ENCODE measurements around the gene POLG2.
"Not testable (repeated sequence)": the region's sequence is repeated elsewhere in the genome, so short reads cannot be mapped to it uniquely, and the experiment has no call there.

The POLG2 gene

DNA sequence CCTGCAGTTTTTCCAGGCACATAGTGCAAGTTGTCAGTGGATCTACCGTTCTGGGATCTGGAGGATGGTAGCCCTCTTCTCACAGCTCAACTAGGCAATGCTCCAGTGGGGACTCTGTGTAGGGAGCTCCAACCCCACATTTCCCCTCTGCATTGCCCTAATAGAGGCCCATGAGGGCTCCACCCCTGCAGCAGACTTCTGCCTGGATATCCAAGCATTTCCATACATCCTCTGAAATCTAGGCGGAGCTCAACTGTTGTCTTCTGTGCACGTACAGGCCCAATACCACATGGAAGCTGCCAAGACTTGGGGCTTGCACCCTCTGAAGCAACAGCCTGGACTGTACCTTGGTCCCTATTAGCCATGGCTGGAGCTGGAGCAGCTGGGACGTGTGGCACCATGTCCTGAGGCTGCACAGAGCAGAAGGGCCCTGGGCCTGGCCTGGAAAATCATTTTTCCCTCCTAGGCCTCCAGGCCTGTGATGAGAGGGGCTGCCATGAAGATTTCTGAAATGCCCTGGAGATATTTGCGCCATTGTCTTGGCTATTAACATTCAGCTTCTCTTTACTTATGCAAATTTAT, 58.8 kb downstream of the POLG2 start:
- no peak overlapping the region for H3K9ac ChIP-seq (ENCODE audit: low read length)
- no peaks in the 10 kb centered on the region for H3K4me1 ChIP-seq (ENCODE audit: control insufficient read depth, insufficient read depth, low read length)
- H3K4me3 ChIP-seq (ENCODE audit: low read length) = peak overlapping the region; percentile 33
- no peak for DNase-seq (ENCODE audit: low read depth)
- no peaks in the 10 kb centered on the region for H3K36me3 ChIP-seq (ENCODE audit: control insufficient read depth, insufficient read depth, low read length, severe bottlenecking)
- H3K27me3 ChIP-seq (replicated peaks; ENCODE audit: control insufficient read depth, insufficient read depth, low read length) = no peaks in the 10 kb centered on the region
- H3K9me3 ChIP-seq (ENCODE audit: control insufficient read depth, low read length) = peaks cover 16% of the 10 kb centered on the region

DNA sequence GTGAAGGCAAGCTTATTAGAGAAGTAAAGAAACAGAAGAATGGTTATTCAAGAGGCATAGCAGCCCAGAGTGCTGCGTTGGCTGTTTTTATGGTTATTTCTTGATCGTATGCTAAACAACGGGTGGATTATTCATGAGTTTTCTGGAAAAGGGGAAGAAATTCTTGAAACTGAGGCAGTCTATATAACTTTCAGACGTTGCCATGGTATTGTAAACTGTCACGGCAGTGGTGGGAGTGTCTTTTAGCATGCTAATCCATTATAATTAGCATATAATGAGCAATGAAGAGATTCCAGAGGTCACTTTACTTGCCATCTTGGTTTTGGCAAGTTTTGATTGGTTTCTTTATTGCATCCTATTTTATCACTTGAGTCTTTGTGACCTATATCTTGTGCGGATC, 65.3 kb downstream of the POLG2 start:
- Histone ChIP-seq H3K27me3 (replicated peaks; ENCODE audit: control insufficient read depth, insufficient read depth, low read length) (no peaks in the 10 kb centered on the region), H3K9ac (ENCODE audit: low read length) (no peak overlapping the region), H3K36me3 (ENCODE audit: control insufficient read depth, insufficient read depth, low read length, severe bottlenecking) (no peaks in the 10 kb centered on the region), H3K4me1 (ENCODE audit: control insufficient read depth, insufficient read depth, low read length) (no peaks in the 10 kb centered on the region), H3K9me3 (ENCODE audit: control insufficient read depth, low read length) (no peaks in the 10 kb centered on the region), H3K4me3 (ENCODE audit: low read length) (no peak overlapping the region)
- no peak for DNase-seq (ENCODE audit: low read depth)

DNA sequence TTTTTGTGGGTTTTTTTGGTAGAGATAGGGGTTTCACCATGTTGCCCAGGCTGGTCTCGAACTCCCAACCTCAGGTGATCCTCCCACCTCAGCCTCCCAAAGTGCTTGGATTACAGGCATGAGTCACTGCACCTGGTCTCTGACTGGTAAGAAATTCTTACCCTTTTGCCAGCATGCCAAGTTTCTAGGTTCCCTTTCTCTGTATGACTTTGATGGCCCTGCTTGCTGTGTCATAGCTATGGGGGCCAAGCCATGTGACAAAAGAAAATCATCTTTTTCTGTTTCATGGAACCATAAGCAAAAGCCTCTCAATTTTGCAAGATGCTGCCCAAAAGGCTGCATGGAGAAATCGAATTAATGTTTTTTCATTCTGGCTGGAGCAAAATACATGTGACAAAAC, 66.8 kb downstream of the POLG2 start:
- DNase-seq (ENCODE audit: low read depth); H3K36me3 ChIP-seq (ENCODE audit: control insufficient read depth, insufficient read depth, low read length, severe bottlenecking); H3K27me3 ChIP-seq (replicated peaks; ENCODE audit: control insufficient read depth, insufficient read depth, low read length); H3K9ac ChIP-seq (ENCODE audit: low read length); H3K9me3 ChIP-seq (ENCODE audit: control insufficient read depth, low read length); H3K4me3 ChIP-seq (ENCODE audit: low read length); H3K4me1 ChIP-seq (ENCODE audit: control insufficient read depth, insufficient read depth, low read length): not testable (repeated sequence)

DNA sequence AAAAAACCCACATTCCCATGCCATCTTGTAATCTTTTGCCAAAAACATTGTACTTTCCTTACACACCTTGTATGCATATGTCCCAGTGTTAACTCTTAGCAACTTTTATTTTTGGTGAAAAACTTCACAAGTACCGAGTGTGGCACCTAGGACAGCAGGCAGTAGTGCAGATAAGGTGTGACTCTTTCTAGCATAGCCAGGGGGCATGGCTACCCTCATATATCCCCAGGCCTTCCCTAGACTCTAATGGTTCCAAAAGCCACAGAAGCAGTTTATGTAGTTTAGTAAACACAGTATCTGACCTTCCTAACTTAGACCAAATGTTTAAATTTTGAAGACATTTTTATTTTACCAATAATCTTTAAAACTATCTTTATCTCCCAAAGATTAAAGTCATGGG, 68.4 kb downstream of the POLG2 start:
- peaks cover 11% of the 10 kb centered on the region for H3K4me1 ChIP-seq (ENCODE audit: control insufficient read depth, insufficient read depth, low read length)
- H3K36me3 ChIP-seq (ENCODE audit: control insufficient read depth, insufficient read depth, low read length, severe bottlenecking) = no peaks in the 10 kb centered on the region
- DNase-seq (ENCODE audit: low read depth) = no peak
- H3K9ac ChIP-seq (ENCODE audit: low read length) = no peak overlapping the region
- H3K4me3 ChIP-seq (ENCODE audit: low read length) = no peak overlapping the region
- no peaks in the 10 kb centered on the region for H3K27me3 ChIP-seq (replicated peaks; ENCODE audit: control insufficient read depth, insufficient read depth, low read length)
- no peaks in the 10 kb centered on the region for H3K9me3 ChIP-seq (ENCODE audit: control insufficient read depth, low read length)

Measured in adipocyte (in vitro differentiated cells).